ENCODE measurements around the gene BAIAP2.

DNA sequence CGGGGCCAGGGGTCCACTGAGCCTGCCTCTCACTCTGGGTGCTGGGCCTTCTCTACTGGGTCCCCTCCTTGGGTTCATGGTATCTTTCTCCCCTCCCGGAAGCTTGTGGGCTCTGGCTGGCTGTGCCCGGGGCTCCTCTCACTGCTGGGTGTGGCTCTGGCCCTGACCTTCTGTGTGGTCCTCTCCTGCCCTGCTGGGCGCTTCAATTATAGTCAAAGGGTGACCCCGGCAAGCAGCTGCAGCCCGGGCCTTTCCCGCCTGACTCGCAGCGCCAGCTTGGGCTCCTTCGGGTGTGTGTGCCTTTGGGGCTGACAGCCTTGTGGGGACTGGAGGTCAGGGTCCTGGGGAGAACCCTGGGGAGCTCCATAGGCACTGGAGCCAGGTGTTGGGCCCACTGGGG lies 76.1 kb downstream of the BAIAP2 start:
- TF ChIP-seq, protein P1, sequence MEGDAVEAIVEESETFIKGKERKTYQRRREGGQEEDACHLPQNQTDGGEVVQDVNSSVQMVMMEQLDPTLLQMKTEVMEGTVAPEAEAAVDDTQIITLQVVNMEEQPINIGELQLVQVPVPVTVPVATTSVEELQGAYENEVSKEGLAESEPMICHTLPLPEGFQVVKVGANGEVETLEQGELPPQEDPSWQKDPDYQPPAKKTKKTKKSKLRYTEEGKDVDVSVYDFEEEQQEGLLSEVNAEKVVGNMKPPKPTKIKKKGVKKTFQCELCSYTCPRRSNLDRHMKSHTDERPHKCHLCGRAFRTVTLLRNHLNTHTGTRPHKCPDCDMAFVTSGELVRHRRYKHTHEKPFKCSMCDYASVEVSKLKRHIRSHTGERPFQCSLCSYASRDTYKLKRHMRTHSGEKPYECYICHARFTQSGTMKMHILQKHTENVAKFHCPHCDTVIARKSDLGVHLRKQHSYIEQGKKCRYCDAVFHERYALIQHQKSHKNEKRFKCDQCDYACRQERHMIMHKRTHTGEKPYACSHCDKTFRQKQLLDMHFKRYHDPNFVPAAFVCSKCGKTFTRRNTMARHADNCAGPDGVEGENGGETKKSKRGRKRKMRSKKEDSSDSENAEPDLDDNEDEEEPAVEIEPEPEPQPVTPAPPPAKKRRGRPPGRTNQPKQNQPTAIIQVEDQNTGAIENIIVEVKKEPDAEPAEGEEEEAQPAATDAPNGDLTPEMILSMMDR (IDR thresholded peaks at IDR 0.05; ENCODE audit: insufficient read depth, low read depth, low read length), result no peak
- no peak for TF ChIP-seq EZH2 (IDR thresholded peaks at IDR 0.05; ENCODE audit: insufficient read depth, low read length)
